H9 (cell line): ENCODE results near the gene ZNF408. TPM values are rescaled to one million over a fixed set of nuclear protein-coding genes. Genes with fewer than 3 reads are reported as not detected.
A peak's percentile ranks its signal among the peaks of the same experiment; 100 is the strongest.

Experiments used
- DNase-seq: peaks from one replicate; pipeline ENCODE4 v3.0.0-alpha.2; 2017
- H2AFZ ChIP-seq: one replicate; pipeline ENCODE4 v1.6.1; 2013; ENCODE audit warnings: mild to moderate bottlenecking, low read length, control low read depth, moderate library complexity
- H2AK5ac ChIP-seq: 2 replicates; pipeline ENCODE4 v1.6.1; 2013; ENCODE audit warnings: low read length, control low read depth, mixed read lengths; ENCODE audit not compliant: insufficient read length
- H2BK120ac ChIP-seq: one replicate; pipeline ENCODE4 v1.6.1; 2013; ENCODE audit warnings: low read depth, mild to moderate bottlenecking, low read length, control low read depth, inconsistent platforms; ENCODE audit not compliant: poor library complexity, severe bottlenecking
- H2BK12ac ChIP-seq: 2 replicates; pipeline ENCODE4 v1.6.1; 2013; ENCODE audit warnings: low read length, control low read depth, mixed read lengths, low read depth; ENCODE audit not compliant: insufficient read length
- H2BK15ac ChIP-seq: 2 replicates; pipeline ENCODE4 v1.6.1; 2013; ENCODE audit warnings: low read depth, low read length, control low read depth
- H2BK20ac ChIP-seq: one replicate; pipeline ENCODE4 v1.6.1; 2013; ENCODE audit warnings: low read depth, mild to moderate bottlenecking, low read length, control low read depth, inconsistent platforms; ENCODE audit not compliant: poor library complexity, severe bottlenecking
- H2BK5ac ChIP-seq: 2 replicates; pipeline ENCODE4 v1.6.1; 2013; ENCODE audit warnings: low read length, control low read depth, mixed read lengths; ENCODE audit not compliant: insufficient read length
- H3K14ac ChIP-seq: 2 replicates; pipeline ENCODE4 v1.6.1; 2013; ENCODE audit warnings: low read length, control low read depth; ENCODE audit not compliant: insufficient read depth
- H3K18ac ChIP-seq: 2 replicates; pipeline ENCODE4 v1.6.1; 2013; ENCODE audit warnings: low read depth, mild to moderate bottlenecking, mixed read lengths, low read length, control low read depth; ENCODE audit not compliant: insufficient read length
- H3K23ac ChIP-seq: 2 replicates; pipeline ENCODE4 v1.6.1; 2013; ENCODE audit warnings: low read length, control low read depth, mixed read lengths, low read depth; ENCODE audit not compliant: insufficient read length
- H3K23me2 ChIP-seq: 2 replicates; pipeline ENCODE4 v1.6.1; 2013; ENCODE audit warnings: low read depth, mild to moderate bottlenecking, mixed read lengths, low read length, control low read depth; ENCODE audit not compliant: insufficient read length, poor library complexity, severe bottlenecking
- H3K27ac ChIP-seq: 2 replicates; pipeline ENCODE4 v1.5.1; 2013; ENCODE audit warnings: low read length, control low read depth, mixed read lengths, low read depth; ENCODE audit not compliant: insufficient read length
- H3K27me3 ChIP-seq: 2 replicates; pipeline ENCODE4 v1.6.1; 2013; ENCODE audit warnings: low read length, control low read depth, inconsistent platforms; ENCODE audit not compliant: insufficient read depth
- H3K4ac ChIP-seq: 2 replicates; pipeline ENCODE4 v1.6.1; 2013; ENCODE audit warnings: low read depth, mild to moderate bottlenecking, control low read depth, inconsistent platforms, low read length, moderate library complexity
- H3K4me1 ChIP-seq: 2 replicates; pipeline ENCODE4 v1.6.1; 2013; ENCODE audit warnings: low read length, control low read depth, inconsistent platforms; ENCODE audit not compliant: insufficient read depth
- H3K4me2 ChIP-seq: 2 replicates; pipeline ENCODE4 v1.6.1; 2013; ENCODE audit warnings: low read length, control low read depth, mixed read lengths; ENCODE audit not compliant: insufficient read length, insufficient read depth
- H3K56ac ChIP-seq: 2 replicates; pipeline ENCODE4 v1.6.1; 2013; ENCODE audit warnings: low read depth, mild to moderate bottlenecking, mixed read lengths, low read length, control low read depth; ENCODE audit not compliant: insufficient read length
- H3K79me1 ChIP-seq: 2 replicates; pipeline ENCODE4 v1.6.1; 2013; ENCODE audit warnings: low read depth, mild to moderate bottlenecking, moderate library complexity, low read length, control low read depth, inconsistent platforms; ENCODE audit not compliant: insufficient read depth, poor library complexity, severe bottlenecking
- H3K79me2 ChIP-seq: 2 replicates; pipeline ENCODE4 v1.6.1; 2013; ENCODE audit warnings: low read length, control low read depth, inconsistent platforms; ENCODE audit not compliant: insufficient read depth
- H3K9ac ChIP-seq: 2 replicates; pipeline ENCODE4 v1.6.1; 2013; ENCODE audit warnings: low read length, control low read depth, mixed read lengths; ENCODE audit not compliant: insufficient read length; ENCODE audit errors: extremely low read depth
- H3K9me3 ChIP-seq: one replicate; pipeline ENCODE4 v1.6.1; 2013; ENCODE audit warnings: low read depth, low read length, inconsistent platforms; ENCODE audit not compliant: control insufficient read depth
- H3T11ph ChIP-seq: one replicate; pipeline ENCODE4 v1.6.1; 2013; ENCODE audit warnings: mild to moderate bottlenecking, low read length, control low read depth, inconsistent platforms
- H4K20me1 ChIP-seq: one replicate; pipeline ENCODE4 v1.6.1; 2013; ENCODE audit not compliant: control insufficient read depth, insufficient read length, insufficient read depth
- H4K5ac ChIP-seq: 2 replicates; pipeline ENCODE4 v1.6.1; 2013; ENCODE audit warnings: low read depth, mild to moderate bottlenecking, mixed read lengths, low read length, control low read depth; ENCODE audit not compliant: insufficient read length
- H4K8ac ChIP-seq: replicated peaks from 2 replicates; pipeline ENCODE4 v1.6.1; 2013; ENCODE audit warnings: low read length, control low read depth, mixed read lengths, low read depth; ENCODE audit not compliant: insufficient read length
- H4K91ac ChIP-seq: 2 replicates; pipeline ENCODE4 v1.6.1; 2013; ENCODE audit warnings: low read depth, mild to moderate bottlenecking, moderate library complexity, mixed read lengths, low read length, control low read depth; ENCODE audit not compliant: insufficient read length
- H3K27ac Mint-ChIP-seq, 3 experiments: 2 replicates in 2 of 3; 3 replicates in 1 of 3; pipeline ENCODE4 v1.8.0; 2020 to 2021; ENCODE audit warnings: mixed read lengths in 3 of 3, mild to moderate bottlenecking in 1 of 3, moderate library complexity in 1 of 3
- H3K27me3 Mint-ChIP-seq: 2 replicates; pipeline ENCODE4 v1.8.0; 2021; ENCODE audit warnings: low read depth, mild to moderate bottlenecking, moderate library complexity, mixed read lengths
- H3K36me3 Mint-ChIP-seq, 3 experiments: 2 replicates in 2 of 3; 3 replicates in 1 of 3; pipeline ENCODE4 v1.8.0; 2020 to 2021; ENCODE audit warnings: low read depth in 3 of 3, mixed read lengths in 3 of 3; ENCODE audit not compliant: insufficient read depth in 1 of 3
- H3K4me1 Mint-ChIP-seq, 2 experiments: 2 replicates each; pipeline ENCODE4 v1.8.0; 2020; ENCODE audit warnings: mixed read lengths in 2 of 2
- H3K4me3 Mint-ChIP-seq, 2 experiments: 2 replicates in 1 of 2; 3 replicates in 1 of 2; pipeline ENCODE4 v1.8.0; 2020 to 2021; ENCODE audit warnings: mild to moderate bottlenecking in 2 of 2, mixed read lengths in 2 of 2, moderate library complexity in 1 of 2
- H3K9me3 Mint-ChIP-seq, 2 experiments: 2 replicates in 1 of 2; 3 replicates in 1 of 2; pipeline ENCODE4 v1.8.0; 2020; ENCODE audit warnings: mild to moderate bottlenecking in 2 of 2, mixed read lengths in 2 of 2, moderate library complexity in 1 of 2
- CTCF ChIP-seq: fragments of 200-600 bp; sonication (generic); conservative IDR thresholded peaks from 3 replicates; pipeline ENCODE4 v1.8.0; 2021; ENCODE audit warnings: antibody characterized with exemption, mild to moderate bottlenecking
- WGBS: extraction: QIAGEN DNeasy Blood & Tissue Kit; methylation state at CpG from one replicate; pipeline ENCODE4 v1.1.7; 2013; ENCODE audit warnings: missing lambda C conversion rate, low lambda C conversion rate, mixed read lengths; ENCODE audit not compliant: insufficient read length; ENCODE audit errors: extremely low coverage; 5-methylcytosine and 5-hydroxymethylcytosine counted together
- total RNA-seq: library from RNA; stranded (reverse); gene quantifications from 2 replicates; pipeline ENCODE4 v1.2.1, GENCODE V29; 2021

The ZNF408 gene
- total RNA-seq, 1 experiment from 2014 or later = 16.6 TPM

- H3K79me1 ChIP-seq = no peaks in the 10 kb centered on the region
- no peak overlapping the region for H3K4ac ChIP-seq
- Mint-ChIP-seq H3K36me3 (peaks cover 6 to 25% (median 22%) of the 10 kb centered on the region in 3 experiments; a peak in 6 of 7 replicates), H3K4me3 (no peak overlapping the region), H3K27me3 (no peaks in the 10 kb centered on the region; the same call in 1 of the 2 replicates), H3K9me3 (no peaks in the 10 kb centered on the region), H3K27ac (peak overlapping the region in 2 of 3 experiments; percentile 76 to 81; a peak in 3 of 7 replicates), H3K4me1 (peaks cover 14 to 16% of the 10 kb centered on the region in 2 experiments)
- TF ChIP-seq CTCF = no peak
- H3K9ac ChIP-seq = no peak overlapping the region
- H3K4me1 ChIP-seq = no peaks in the 10 kb centered on the region
- no peak overlapping the region for H2AK5ac ChIP-seq
- H2BK5ac ChIP-seq = no peak overlapping the region
- H3K23ac ChIP-seq = no peak overlapping the region
- no peak overlapping the region for H2BK15ac ChIP-seq
- no peaks in the 10 kb centered on the region for H3K27me3 ChIP-seq
- H3K23me2 ChIP-seq = no peaks in the 10 kb centered on the region
- no peak overlapping the region for H3K4me2 ChIP-seq
- no peak overlapping the region for H4K5ac ChIP-seq
- H3K56ac ChIP-seq = no peak overlapping the region
- no peak overlapping the region for H2BK12ac ChIP-seq
- no CpG with 5 or more reads among the region's 8 CpGs for WGBS
- H4K20me1 ChIP-seq = no peaks in the 10 kb centered on the region
- no peak for DNase-seq
- no peak overlapping the region for H3K18ac ChIP-seq
- H3T11ph ChIP-seq = no peak overlapping the region
- H2AFZ ChIP-seq = no peak overlapping the region
- no peak overlapping the region for H2BK120ac ChIP-seq
- no peak overlapping the region for H3K14ac ChIP-seq
- H3K9me3 ChIP-seq = no peaks in the 10 kb centered on the region
- no peak overlapping the region for H4K91ac ChIP-seq
- H4K8ac ChIP-seq = no peak overlapping the region
- H3K79me2 ChIP-seq = no peaks in the 10 kb centered on the region
- H3K27ac ChIP-seq = no peak overlapping the region
- no peak overlapping the region for H2BK20ac ChIP-seq
These were observed 23.7 kb upstream of the ZNF408 start for GRCh38 chr11:46677169-46677568.
